ENCODE measurements around the gene LINC01488. TPM values are rescaled to one million over a fixed set of nuclear protein-coding genes. Genes with fewer than 3 reads are reported as not detected.
A peak's percentile ranks its signal among the peaks of the same experiment; 100 is the strongest.

The LINC01488 gene
- total and polyA plus RNA-seq, 2 donors (not counting 1 experiment from before 2014, with no cell fraction given) = not detected

GRCh38 chr11:69444381-69445130 is 36.9 kb upstream of the LINC01488 start:
- peaks cover 6% of the 10 kb centered on the region for H3K27me3 Mint-ChIP-seq
- peak overlapping the region; percentile 85 for H3K4me2 ChIP-seq (replicated peaks; ENCODE audit: low read depth, low read length, poor library complexity, severe bottlenecking)
- intact Hi-C loops (cut with micrococcal nuclease) = no loop called here
- no peak for TF ChIP-seq EZH2 (IDR thresholded peaks at IDR 0.05; ENCODE audit: borderline replicate concordance, insufficient read depth, low read depth, low read length, poor library complexity, severe bottlenecking)
- TF ChIP-seq, protein P1, sequence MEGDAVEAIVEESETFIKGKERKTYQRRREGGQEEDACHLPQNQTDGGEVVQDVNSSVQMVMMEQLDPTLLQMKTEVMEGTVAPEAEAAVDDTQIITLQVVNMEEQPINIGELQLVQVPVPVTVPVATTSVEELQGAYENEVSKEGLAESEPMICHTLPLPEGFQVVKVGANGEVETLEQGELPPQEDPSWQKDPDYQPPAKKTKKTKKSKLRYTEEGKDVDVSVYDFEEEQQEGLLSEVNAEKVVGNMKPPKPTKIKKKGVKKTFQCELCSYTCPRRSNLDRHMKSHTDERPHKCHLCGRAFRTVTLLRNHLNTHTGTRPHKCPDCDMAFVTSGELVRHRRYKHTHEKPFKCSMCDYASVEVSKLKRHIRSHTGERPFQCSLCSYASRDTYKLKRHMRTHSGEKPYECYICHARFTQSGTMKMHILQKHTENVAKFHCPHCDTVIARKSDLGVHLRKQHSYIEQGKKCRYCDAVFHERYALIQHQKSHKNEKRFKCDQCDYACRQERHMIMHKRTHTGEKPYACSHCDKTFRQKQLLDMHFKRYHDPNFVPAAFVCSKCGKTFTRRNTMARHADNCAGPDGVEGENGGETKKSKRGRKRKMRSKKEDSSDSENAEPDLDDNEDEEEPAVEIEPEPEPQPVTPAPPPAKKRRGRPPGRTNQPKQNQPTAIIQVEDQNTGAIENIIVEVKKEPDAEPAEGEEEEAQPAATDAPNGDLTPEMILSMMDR (IDR thresholded peaks at IDR 0.05) = no peak
- no peaks in the 10 kb centered on the region for H3K36me3 ChIP-seq (replicated peaks in 1 of 2; ENCODE audit: control extremely low read depth in 1 of 2, control insufficient read depth in 1 of 2, extremely low read depth in 1 of 2, insufficient read depth in 2 of 2, low read length in 1 of 2)
- H3K9me3 Mint-ChIP-seq (ENCODE audit: insufficient read depth) = no peaks in the 10 kb centered on the region
- H3K79me2 ChIP-seq (ENCODE audit: control insufficient read depth, insufficient read depth, low read length) = no peaks in the 10 kb centered on the region
- ChIA-PET CTCF (interaction anchor here (0.7 kb wide), 1 partner anchor 95 kb away, joined by 3 read pairs; no protein-coding TSS in a partner anchor), POLR2A (no interaction called here)
- H3K27me3 ChIP-seq (replicated peaks in 1 of 4; ENCODE audit: control extremely low read depth in 1 of 4, control insufficient read depth in 3 of 4, insufficient read depth in 4 of 4, low read length in 3 of 4) = peaks cover 0 to 12% (median 2%) of the 10 kb centered on the region in 4 experiments
- H4K20me1 ChIP-seq (ENCODE audit: control insufficient read depth, insufficient read depth, low read length, poor library complexity, severe bottlenecking) = no peaks in the 10 kb centered on the region
- no peak overlapping the region for H3K9ac ChIP-seq (ENCODE audit: low read length)
- peaks cover 20 to 25% of the 10 kb centered on the region in 2 donors for H3K4me1 ChIP-seq (ENCODE audit: control insufficient read depth in 2 of 2, insufficient read depth in 2 of 2, low read length in 2 of 2)
- WGBS (ENCODE audit: insufficient coverage) = 88% methylated on average over 30 of the region's 32 CpGs
- no peak overlapping the region for H3K27ac ChIP-seq (ENCODE audit: low read length in 2 of 2)
- no peak for ATAC-seq (ENCODE audit: low read depth)
- peak overlapping the region; percentile 80 for H3K4me3 Mint-ChIP-seq
- no peak overlapping the region for H2AFZ ChIP-seq (ENCODE audit: insufficient read depth, low read depth, low read length, poor library complexity, severe bottlenecking)
- H3K9me3 ChIP-seq (ENCODE audit: control extremely low read depth in 1 of 3, control insufficient read depth in 2 of 3, insufficient read depth in 1 of 3, low read length in 2 of 3) = no peaks in the 10 kb centered on the region
- no peak overlapping the region for H3K27ac Mint-ChIP-seq
- peaks cover 23% of the 10 kb centered on the region for H3K4me1 Mint-ChIP-seq
- no peak for DNase-seq
- no peak overlapping the region for H3K4me3 ChIP-seq (ENCODE audit: control extremely low read depth in 1 of 5, extremely low read depth in 1 of 5, insufficient read depth in 1 of 5, low read depth in 2 of 5, low read length in 4 of 5)

DNA sequence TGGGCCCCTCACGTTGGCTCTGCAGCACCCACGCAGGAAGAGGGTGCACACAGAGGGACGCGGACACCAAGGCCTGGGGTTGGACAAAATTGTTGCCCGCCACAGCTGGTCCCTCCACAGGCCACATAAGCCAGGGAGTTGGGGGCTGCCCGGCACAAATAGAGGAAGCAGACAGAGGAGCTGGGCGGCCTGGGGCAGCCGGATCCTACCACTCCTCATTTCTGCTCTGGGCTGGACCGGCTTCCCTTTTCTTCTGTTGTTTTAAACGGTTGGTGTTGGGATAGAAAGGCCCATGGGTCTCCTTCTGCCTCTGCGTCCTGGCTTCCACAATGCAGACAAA is 36.4 kb upstream of the LINC01488 start:
- Histone ChIP-seq H4K20me1 (ENCODE audit: control insufficient read depth, insufficient read depth, low read length, poor library complexity, severe bottlenecking) (no peaks in the 10 kb centered on the region), H3K9ac (ENCODE audit: low read length) (no peak overlapping the region), H3K4me1 (ENCODE audit: control insufficient read depth in 2 of 2, insufficient read depth in 2 of 2, low read length in 2 of 2) (peaks cover 23 to 31% of the 10 kb centered on the region in 2 donors), H3K9me3 (ENCODE audit: control extremely low read depth in 1 of 3, control insufficient read depth in 2 of 3, insufficient read depth in 1 of 3, low read length in 2 of 3) (no peaks in the 10 kb centered on the region), H3K27me3 (replicated peaks in 1 of 4; ENCODE audit: control extremely low read depth in 1 of 4, control insufficient read depth in 3 of 4, insufficient read depth in 4 of 4, low read length in 3 of 4) (peaks cover 0 to 17% (median 4%) of the 10 kb centered on the region in 4 experiments), H2AFZ (ENCODE audit: insufficient read depth, low read depth, low read length, poor library complexity, severe bottlenecking) (no peak overlapping the region), H3K27ac (ENCODE audit: low read length in 2 of 2) (no peak overlapping the region), H3K79me2 (ENCODE audit: control insufficient read depth, insufficient read depth, low read length) (no peaks in the 10 kb centered on the region), H3K4me2 (replicated peaks; ENCODE audit: low read depth, low read length, poor library complexity, severe bottlenecking) (no peak overlapping the region), H3K4me3 (ENCODE audit: control extremely low read depth in 1 of 5, extremely low read depth in 1 of 5, insufficient read depth in 1 of 5, low read depth in 2 of 5, low read length in 4 of 5) (no peak overlapping the region), H3K36me3 (replicated peaks in 1 of 2; ENCODE audit: control extremely low read depth in 1 of 2, control insufficient read depth in 1 of 2, extremely low read depth in 1 of 2, insufficient read depth in 2 of 2, low read length in 1 of 2) (no peaks in the 10 kb centered on the region)
- H3K4me1 Mint-ChIP-seq = peaks cover 28% of the 10 kb centered on the region
- WGBS (ENCODE audit: insufficient coverage) = 93% methylated on average over 8 of the region's 11 CpGs
- no peaks in the 10 kb centered on the region for H3K9me3 Mint-ChIP-seq (ENCODE audit: insufficient read depth)
- peak overlapping the region; percentile 8 for H3K4me3 Mint-ChIP-seq
- H3K27ac Mint-ChIP-seq = no peak overlapping the region
- POLR2A ChIA-PET = no interaction called here
- intact Hi-C loops (cut with micrococcal nuclease) = no loop called here
- TF ChIP-seq, protein P1 (IDR thresholded peaks at IDR 0.05) = no peak
- TF ChIP-seq EZH2 (IDR thresholded peaks at IDR 0.05; ENCODE audit: borderline replicate concordance, insufficient read depth, low read depth, low read length, poor library complexity, severe bottlenecking) = no peak
- ATAC-seq (ENCODE audit: low read depth) = no peak
- CTCF ChIA-PET = no interaction called here
- DNase-seq = no peak
- H3K27me3 Mint-ChIP-seq = peaks cover 6% of the 10 kb centered on the region

Data from B cell (primary cell).